LNCAP (cell line): ENCODE measurements around the gene MACROD1.

Source experiments
- TF ChIP-seq, protein P1 (sequence below): fragments of 450-650 bp; IDR thresholded peaks from 2 replicates; pipeline ENCODE4 v1.5.1; 2017; ENCODE audit warnings: mild to moderate bottlenecking

Gene MACROD1

DNA sequence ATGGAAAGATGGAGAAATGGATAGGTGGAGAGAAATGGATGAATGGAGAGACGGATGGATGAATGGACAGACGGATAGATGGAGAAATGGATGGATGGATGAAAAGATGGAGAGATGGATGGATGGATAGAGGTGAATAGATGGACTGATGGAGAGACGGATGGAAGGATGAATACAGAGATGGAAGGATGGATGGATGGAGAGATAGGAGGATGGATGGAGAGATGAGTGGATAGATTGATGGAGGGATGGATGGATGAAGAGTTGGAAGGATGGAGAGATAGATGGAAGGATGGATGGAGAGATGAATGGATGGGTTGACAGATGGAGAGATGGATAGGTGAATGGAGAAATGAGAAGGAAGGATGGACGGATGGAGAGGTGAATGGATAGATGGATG, 66.5 kb downstream of the MACROD1 start:
- TF ChIP-seq, protein P1, sequence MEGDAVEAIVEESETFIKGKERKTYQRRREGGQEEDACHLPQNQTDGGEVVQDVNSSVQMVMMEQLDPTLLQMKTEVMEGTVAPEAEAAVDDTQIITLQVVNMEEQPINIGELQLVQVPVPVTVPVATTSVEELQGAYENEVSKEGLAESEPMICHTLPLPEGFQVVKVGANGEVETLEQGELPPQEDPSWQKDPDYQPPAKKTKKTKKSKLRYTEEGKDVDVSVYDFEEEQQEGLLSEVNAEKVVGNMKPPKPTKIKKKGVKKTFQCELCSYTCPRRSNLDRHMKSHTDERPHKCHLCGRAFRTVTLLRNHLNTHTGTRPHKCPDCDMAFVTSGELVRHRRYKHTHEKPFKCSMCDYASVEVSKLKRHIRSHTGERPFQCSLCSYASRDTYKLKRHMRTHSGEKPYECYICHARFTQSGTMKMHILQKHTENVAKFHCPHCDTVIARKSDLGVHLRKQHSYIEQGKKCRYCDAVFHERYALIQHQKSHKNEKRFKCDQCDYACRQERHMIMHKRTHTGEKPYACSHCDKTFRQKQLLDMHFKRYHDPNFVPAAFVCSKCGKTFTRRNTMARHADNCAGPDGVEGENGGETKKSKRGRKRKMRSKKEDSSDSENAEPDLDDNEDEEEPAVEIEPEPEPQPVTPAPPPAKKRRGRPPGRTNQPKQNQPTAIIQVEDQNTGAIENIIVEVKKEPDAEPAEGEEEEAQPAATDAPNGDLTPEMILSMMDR = no peak

DNA sequence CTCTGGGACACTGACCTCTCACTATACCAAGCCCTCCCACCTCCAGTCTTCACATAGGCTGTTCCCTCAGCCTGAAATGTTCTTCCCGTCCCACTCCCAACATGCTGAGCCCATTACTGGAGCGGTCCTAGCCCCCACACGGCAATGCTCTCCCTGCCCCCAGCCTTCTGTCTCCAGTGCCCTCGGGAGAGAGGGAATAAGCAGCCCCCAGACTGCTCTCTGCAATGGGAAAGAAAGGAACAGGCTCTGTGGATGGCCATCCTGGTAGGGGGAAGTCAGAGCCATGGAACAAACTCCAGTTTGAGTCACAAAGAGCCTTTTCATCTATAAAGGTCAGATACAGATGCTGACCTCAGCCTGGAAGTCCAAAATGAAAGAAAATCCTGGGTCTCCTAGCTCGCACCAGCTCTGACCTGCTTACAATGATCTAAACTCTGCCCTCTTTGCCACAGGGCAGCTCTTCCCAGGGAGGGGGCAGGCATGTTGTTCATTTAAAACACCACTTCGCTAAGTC, 67.5 kb downstream of the MACROD1 start:
- TF ChIP-seq, protein P1 = no peak

DNA sequence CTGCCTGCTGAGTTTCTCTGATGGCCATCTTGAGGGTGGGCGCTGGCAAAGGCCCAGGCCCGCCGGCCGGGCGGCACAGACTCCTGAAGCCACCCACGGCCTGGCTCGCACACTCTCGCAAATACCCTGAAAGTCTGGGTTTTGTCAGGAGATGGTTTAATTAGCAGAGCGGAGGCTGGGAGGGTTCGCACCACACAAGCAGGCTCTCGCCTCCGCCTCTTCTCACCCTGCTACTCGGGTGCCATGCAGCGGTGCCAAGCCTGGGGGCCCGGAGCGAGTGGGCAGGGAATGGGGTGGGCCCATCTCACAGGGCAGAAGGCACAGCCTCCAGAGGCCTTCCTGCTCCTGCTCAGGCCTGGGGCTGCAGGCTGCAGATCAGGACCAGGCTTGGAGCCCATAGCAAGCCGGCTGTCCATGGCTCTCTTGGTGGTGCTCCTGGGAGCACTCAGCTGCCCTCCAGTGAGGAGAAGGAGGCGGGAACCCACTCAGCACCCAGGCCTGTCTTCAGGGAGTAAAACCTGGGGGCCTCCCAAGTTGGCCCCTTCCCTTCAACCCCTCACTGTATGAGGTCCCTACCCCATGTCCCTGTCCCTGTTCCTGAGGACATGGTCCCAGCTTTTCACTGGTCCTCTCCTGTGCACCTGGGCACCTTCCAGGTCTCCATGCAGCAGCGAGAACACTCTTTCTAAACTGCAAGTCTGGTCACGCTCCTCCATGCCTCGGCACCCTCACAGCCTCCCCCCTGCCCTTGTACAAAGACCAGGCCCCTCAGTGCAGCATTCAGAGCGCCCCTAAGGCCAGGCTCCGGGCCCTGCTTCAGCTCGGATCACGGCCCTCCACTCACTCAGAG, 68.2 kb downstream of the MACROD1 start:
- TF ChIP-seq, protein P1 = no peak

DNA sequence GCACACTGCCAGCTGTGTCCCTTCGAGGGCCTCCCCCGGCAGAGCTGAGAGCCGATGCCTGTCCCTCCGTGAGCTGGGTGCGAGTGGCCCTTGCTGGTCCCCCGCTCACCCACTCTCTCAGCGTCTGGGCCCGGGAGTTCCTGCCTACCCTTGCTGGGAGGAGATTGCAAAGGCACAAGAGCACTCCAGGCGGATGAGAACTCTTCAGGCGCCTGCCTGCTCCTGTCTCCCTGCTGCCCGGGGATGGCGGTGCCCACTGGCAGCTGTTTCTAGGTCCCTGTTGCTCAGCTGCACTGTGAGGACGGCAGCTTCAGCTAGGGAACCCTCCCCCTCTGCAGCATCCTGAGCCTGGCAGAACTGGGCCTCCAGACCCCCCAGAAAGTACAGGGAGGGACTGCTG, 69.1 kb downstream of the MACROD1 start:
- TF ChIP-seq, protein P1 = no peak

DNA sequence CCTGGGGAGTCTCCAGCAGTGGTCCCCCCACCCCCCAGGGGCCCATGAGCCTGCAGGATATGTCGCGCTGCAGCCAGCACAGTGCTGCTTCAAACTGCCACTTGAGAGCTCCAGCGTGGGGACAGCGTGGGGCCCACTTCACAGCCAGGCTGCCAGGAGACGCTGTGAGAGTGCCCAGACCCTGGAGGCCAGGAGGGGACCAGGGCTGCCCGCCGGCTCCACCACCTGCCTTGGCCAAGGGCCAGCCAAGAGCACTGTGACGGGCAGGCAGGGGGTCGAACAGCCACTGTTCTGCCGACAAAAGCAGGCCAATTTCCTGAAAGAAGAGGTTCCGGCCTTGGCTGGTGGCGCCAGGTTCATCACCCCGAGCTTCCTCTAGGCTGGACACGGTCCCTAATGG, 70.0 kb downstream of the MACROD1 start:
- TF ChIP-seq, protein P1 = no peak

DNA sequence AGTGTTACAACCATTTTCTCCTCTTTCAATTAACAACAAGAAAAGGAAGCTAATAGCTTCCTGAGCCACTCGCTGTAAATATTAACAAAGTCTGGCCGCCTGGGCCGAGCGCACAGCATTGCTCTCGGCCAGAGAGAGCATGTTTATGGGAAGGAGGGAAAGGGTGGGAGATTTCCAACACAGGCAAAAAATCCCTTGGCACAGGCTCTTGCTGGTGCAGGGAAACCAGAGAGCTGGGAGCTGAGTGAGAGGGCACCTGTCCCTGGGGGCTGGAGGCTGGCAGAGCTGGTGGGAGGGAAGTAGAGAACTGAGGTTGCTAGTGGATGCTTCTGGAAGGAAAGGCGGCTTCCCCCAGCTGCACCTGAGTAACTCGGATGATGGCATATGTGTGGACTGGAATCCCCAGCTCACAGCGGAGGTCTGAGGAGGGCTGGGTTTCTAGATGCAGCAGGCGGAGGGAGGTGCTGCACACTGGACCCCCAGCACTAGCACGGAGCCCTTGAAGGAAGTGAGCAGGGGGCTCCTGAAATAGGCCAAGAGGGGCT, 70.6 kb downstream of the MACROD1 start:
- TF ChIP-seq, protein P1 = no peak

DNA sequence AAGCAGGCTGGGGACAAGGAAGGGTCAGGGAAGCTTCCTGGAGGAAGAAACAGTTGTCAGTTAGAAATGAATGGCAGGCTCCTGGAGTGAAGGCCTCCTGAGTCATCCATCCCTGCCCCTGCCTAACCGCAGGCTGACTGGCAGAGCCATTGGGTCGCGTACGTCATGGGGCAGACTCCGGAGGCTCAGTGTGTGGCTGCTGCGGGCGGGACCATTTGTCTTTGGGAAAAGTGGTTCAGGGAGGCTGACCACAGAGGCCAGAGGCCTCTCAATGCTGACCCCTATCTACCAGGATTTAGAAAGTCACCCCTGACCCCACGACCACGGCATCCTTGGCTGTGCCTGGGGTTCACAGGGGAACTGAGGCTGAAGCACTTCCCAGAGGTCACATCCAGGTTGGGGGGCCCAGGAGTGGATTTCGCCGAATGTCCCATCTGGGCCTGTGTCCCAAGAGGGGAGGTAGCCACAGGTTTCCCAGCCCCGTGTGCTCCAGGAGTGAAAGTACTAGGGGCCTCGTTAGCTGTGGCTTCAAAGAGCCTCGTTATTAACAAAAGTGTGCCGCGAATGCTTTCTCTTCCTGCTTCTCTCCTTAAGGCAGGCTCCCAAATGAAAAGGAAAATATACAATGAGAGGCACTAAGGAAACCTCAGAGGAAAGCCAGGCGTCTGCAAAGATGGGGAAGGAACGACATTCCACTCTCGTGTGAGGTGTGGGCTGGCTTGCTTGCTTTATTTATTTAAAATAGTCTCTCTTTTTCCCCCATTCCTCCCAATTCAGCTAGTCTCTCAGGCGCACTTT, 71.3 kb downstream of the MACROD1 start:
- TF ChIP-seq, protein P1 = no peak
